CD14-positive monocyte (primary cell): ENCODE measurements around the gene GTF2H3. TPM values are rescaled to one million over a fixed set of nuclear protein-coding genes. Genes with fewer than 3 reads are reported as not detected.

Experiments used
- DNase-seq, 3 donors: peaks; one replicate each; pipeline ENCODE4 v3.0.0-alpha.2; 2011 to 2022
- H2AFZ ChIP-seq: 2 replicates; pipeline ENCODE4 v1.6.0; 2012; ENCODE audit warnings: mild to moderate bottlenecking, low read depth, low read length, inconsistent platforms; ENCODE audit not compliant: insufficient read depth, poor library complexity, severe bottlenecking
- H3K27ac ChIP-seq, 2 donors: 1 replicate in 1 of 2; 2 replicates in 1 of 2; pipeline ENCODE4 v1.5.1; 2012 to 2013; ENCODE audit warnings: low read length in 2 of 2, control low read depth in 1 of 2, inconsistent platforms in 1 of 2, low read depth in 1 of 2, mild to moderate bottlenecking in 1 of 2
- H3K27me3 ChIP-seq, 2 donors: one replicate each; pipeline versions ENCODE4 v1.6.0 to v1.6.1; 2011 to 2013; ENCODE audit warnings: low read length in 2 of 2; ENCODE audit not compliant: control insufficient read depth in 2 of 2, insufficient read depth in 2 of 2
- H3K36me3 ChIP-seq, 2 donors: replicated peaks in 1 of 2; 1 replicate in 1 of 2; 2 replicates in 1 of 2; pipeline versions ENCODE4 v1.5.1 to v1.6.1; 2012 to 2013; ENCODE audit warnings: low read length in 2 of 2, control low read depth in 1 of 2, inconsistent platforms in 1 of 2, mild to moderate bottlenecking in 1 of 2; ENCODE audit not compliant: insufficient read depth in 2 of 2, control insufficient read depth in 1 of 2
- H3K4me1 ChIP-seq, 2 donors: 1 replicate in 1 of 2; 2 replicates in 1 of 2; pipeline versions ENCODE4 v1.5.1 to v1.6.1; 2012 to 2013; ENCODE audit warnings: low read length in 2 of 2, control low read depth in 1 of 2, inconsistent platforms in 1 of 2, mild to moderate bottlenecking in 1 of 2, moderate library complexity in 1 of 2; ENCODE audit not compliant: insufficient read depth in 2 of 2, control insufficient read depth in 1 of 2
- H3K4me2 ChIP-seq: replicated peaks from 2 replicates; pipeline ENCODE3; 2012; ENCODE audit warnings: low read length, moderate library complexity, mild to moderate bottlenecking; ENCODE audit not compliant: poor library complexity, severe bottlenecking; ENCODE audit errors: extremely low read depth
- H3K4me3 ChIP-seq, 3 experiments: fragments of 200-600 bp in 1 of 3; sonication (generic) in 1 of 3; replicated peaks in 1 of 3; 1 replicate in 2 of 3; 2 replicates in 1 of 3; pipeline ENCODE4 v1.5.1; 2011 to 2013; ENCODE audit warnings: low read length in 3 of 3, mild to moderate bottlenecking in 3 of 3, control low read depth in 2 of 3, low read depth in 2 of 3, inconsistent platforms in 1 of 3, moderate library complexity in 1 of 3
- H3K79me2 ChIP-seq: 2 replicates; pipeline ENCODE4 v1.6.0; 2012; ENCODE audit warnings: mild to moderate bottlenecking, control low read depth, inconsistent platforms, low read length, moderate library complexity; ENCODE audit not compliant: insufficient read depth
- H3K9ac ChIP-seq: 2 replicates; pipeline ENCODE4 v1.6.0; 2017; ENCODE audit warnings: low read length, mild to moderate bottlenecking; ENCODE audit not compliant: insufficient read depth, poor library complexity, severe bottlenecking
- H3K9me3 ChIP-seq, 2 donors: replicated peaks in 1 of 2; 1 replicate in 1 of 2; 2 replicates in 1 of 2; pipeline versions ENCODE4 v1.5.1 to v1.6.1; 2012 to 2013; ENCODE audit warnings: low read length in 2 of 2, control low read depth in 1 of 2; ENCODE audit not compliant: control insufficient read depth in 1 of 2, insufficient read depth in 1 of 2
- H4K20me1 ChIP-seq: 2 replicates; pipeline ENCODE4 v1.6.0; 2012; ENCODE audit warnings: mild to moderate bottlenecking, low read length, control low read depth, moderate library complexity; ENCODE audit not compliant: insufficient read depth
- H3K27ac Mint-ChIP-seq, 7 donors: one replicate each; pipeline ENCODE4 v1.8.0; 2020; ENCODE audit warnings: mild to moderate bottlenecking in 7 of 7, mixed read lengths in 7 of 7, moderate library complexity in 6 of 7, inconsistent platforms in 2 of 7
- H3K27me3 Mint-ChIP-seq, 3 donors: one replicate each; pipeline ENCODE4 v1.8.0; 2021 to 2022; ENCODE audit warnings: low read depth in 3 of 3, mild to moderate bottlenecking in 3 of 3, mixed read lengths in 3 of 3, moderate library complexity in 3 of 3, inconsistent platforms in 1 of 3
- H3K36me3 Mint-ChIP-seq, 2 donors: one replicate each; pipeline ENCODE4 v1.8.0; 2020; ENCODE audit warnings: mixed read lengths in 2 of 2, inconsistent platforms in 1 of 2, mild to moderate bottlenecking in 1 of 2
- H3K4me1 Mint-ChIP-seq: one replicate; pipeline ENCODE4 v1.8.0; 2020; ENCODE audit warnings: mild to moderate bottlenecking, mixed read lengths
- H3K4me3 Mint-ChIP-seq, 2 donors: one replicate each; pipeline ENCODE4 v1.8.0; 2020; ENCODE audit warnings: mild to moderate bottlenecking in 2 of 2, mixed read lengths in 2 of 2, moderate library complexity in 1 of 2
- H3K9me3 Mint-ChIP-seq, 7 donors: one replicate each; pipeline ENCODE4 v1.8.0; 2020 to 2022; ENCODE audit warnings: mixed read lengths in 7 of 7, mild to moderate bottlenecking in 6 of 7, moderate library complexity in 6 of 7, inconsistent platforms in 2 of 7
- CTCF ChIP-seq: fragments of 200-600 bp; IDR thresholded peaks from one replicate; pipeline ENCODE4 v1.8.0; 2022; ENCODE audit warnings: antibody characterized with exemption, mild to moderate bottlenecking
- WGBS: methylation state at CpG from one replicate; pipeline ENCODE4 v1.1.5; 2013; ENCODE audit warnings: missing lambda C conversion rate; ENCODE audit not compliant: insufficient coverage; 5-methylcytosine and 5-hydroxymethylcytosine counted together
- intact Hi-C, 2 donors: fragments of 100-400 bp; cut with micrococcal nuclease; formaldehyde crosslinking; loops; one replicate each; pipeline versions ENCODE4 v1.15.0 to v1.15.1; 2023
- polyA plus RNA-seq, 3 donors: library from polyadenylated mRNA; depleted of rRNA in 1 of 3; unstranded in 2 of 3; stranded (reverse) in 1 of 3; fragments of 300-500 nt in 2 of 3; fragments of >200 nt in 1 of 3; fragmentation: Illumina TruSeq in 2 of 3; gene quantifications; 1 replicate in 2 of 3; 2 replicates in 1 of 3; pipeline ENCODE4 v1.2.3, GENCODE V29; 2012 to 2021

GTF2H3 gene
- polyA plus RNA-seq, 3 donors: 8.2 to 21.7 (median 12.3) TPM

DNA sequence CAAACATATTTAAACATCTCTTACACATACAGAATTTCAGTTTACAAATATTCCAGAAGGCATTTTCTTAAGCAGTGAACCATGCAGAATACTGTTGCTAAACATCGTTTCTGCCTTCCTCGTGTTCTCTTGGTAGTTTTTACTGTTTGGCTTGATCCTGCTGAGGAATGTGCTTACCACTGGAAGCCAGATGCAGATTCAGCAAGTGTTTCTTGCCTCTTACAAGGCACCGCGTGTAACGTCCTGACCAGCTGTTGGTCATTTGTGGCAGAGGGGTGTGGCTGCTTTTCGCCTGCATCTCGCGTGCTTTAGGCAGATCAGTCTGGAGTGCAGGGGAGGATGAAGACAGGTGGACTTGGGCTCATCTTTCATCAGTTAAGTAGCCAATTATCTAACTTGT lies 12.5 kb upstream of the GTF2H3 start:
- Mint-ChIP-seq H3K27me3 (no peaks in the 10 kb centered on the region), H3K9me3 (no peaks in the 10 kb centered on the region), H3K4me3 (no peak overlapping the region), H3K36me3 (peaks cover 73 to 87% of the 10 kb centered on the region in 2 donors), H3K4me1 (no peaks in the 10 kb centered on the region), H3K27ac (peak overlapping the region in 1 of 7 donors; percentile 30)
- intact Hi-C loops: no loop called here
- 92% methylated on average over 8 of the region's 8 CpGs for WGBS
- H3K4me1 ChIP-seq: no peaks in the 10 kb centered on the region
- peaks cover 74 to 97% of the 10 kb centered on the region in 2 donors for H3K36me3 ChIP-seq
- H3K27ac ChIP-seq: no peak overlapping the region
- DNase-seq: no peak
- no peak overlapping the region for H3K9ac ChIP-seq
- no peak overlapping the region for H2AFZ ChIP-seq
- no peak overlapping the region for H3K4me2 ChIP-seq
- H3K27me3 ChIP-seq: no peaks in the 10 kb centered on the region
- no peak for TF ChIP-seq CTCF
- no peaks in the 10 kb centered on the region for H4K20me1 ChIP-seq
- H3K9me3 ChIP-seq: no peaks in the 10 kb centered on the region
- no peak overlapping the region for H3K4me3 ChIP-seq
- no peaks in the 10 kb centered on the region for H3K79me2 ChIP-seq

DNA sequence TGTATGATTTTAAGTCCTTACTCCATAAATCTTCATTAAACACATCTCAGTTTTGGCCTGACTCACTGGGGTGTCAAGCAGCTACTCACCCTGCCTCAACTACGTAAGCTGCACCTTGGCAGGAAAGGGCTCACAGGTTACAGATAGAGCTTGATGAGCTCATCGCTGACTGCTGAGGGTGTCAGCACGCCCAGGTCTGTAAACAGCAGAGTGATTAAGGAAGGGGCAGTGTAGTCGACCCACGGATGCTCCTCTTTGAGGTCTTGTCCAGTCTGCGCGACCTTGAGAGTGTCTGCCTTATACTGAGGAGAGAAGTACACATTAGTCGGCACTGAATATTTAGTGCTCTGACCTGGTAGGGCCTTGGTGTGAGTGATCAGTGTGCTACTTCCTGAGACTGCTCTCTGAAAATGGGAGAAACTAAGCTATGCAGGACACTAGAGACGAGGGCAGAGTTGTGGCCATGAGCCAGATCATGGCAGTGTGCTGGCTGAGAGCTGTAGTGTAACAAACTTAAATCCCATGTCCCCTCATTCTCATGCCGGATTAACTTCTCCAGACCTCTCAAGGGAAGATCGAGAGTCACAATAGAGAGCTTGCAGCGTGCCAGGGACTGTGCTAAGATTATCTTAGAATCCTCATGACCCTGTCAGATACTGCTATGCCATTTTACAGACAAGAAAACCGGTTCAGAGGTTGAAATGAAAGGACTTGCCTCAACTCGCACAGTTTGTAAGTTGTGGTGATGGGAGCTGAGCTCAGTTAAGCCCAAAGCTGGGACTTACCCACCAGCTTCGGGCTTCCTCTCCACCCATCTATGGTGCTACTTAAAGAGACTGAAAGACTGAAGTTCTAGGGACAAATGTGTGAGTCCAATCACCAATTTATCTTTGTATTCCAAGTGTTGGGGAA lies 11.8 kb upstream of the GTF2H3 start:
- Histone ChIP-seq H3K9me3 (no peaks in the 10 kb centered on the region), H3K27ac (no peak overlapping the region), H3K4me3 (no peak overlapping the region), H3K4me2 (no peak overlapping the region), H2AFZ (no peak overlapping the region), H4K20me1 (no peaks in the 10 kb centered on the region), H3K27me3 (no peaks in the 10 kb centered on the region), H3K36me3 (peaks cover 74 to 97% of the 10 kb centered on the region in 2 donors), H3K9ac (no peak overlapping the region), H3K4me1 (no peaks in the 10 kb centered on the region), H3K79me2 (no peaks in the 10 kb centered on the region)
- H3K4me1 Mint-ChIP-seq: no peaks in the 10 kb centered on the region
- H3K9me3 Mint-ChIP-seq: no peaks in the 10 kb centered on the region
- intact Hi-C loops: no loop called here
- no peak overlapping the region for H3K4me3 Mint-ChIP-seq
- 94% methylated on average over 10 of the region's 15 CpGs for WGBS
- no peaks in the 10 kb centered on the region for H3K27me3 Mint-ChIP-seq
- no peak for TF ChIP-seq CTCF
- H3K36me3 Mint-ChIP-seq: peaks cover 73 to 87% of the 10 kb centered on the region in 2 donors
- H3K27ac Mint-ChIP-seq: no peak overlapping the region
- no peak for DNase-seq
